ENCODE data around the gene RAB14.

- TF ChIP-seq CTCF (IDR thresholded peaks at IDR 0.05) = no peak
- TF ChIP-seq YY1 (IDR thresholded peaks at IDR 0.05; ENCODE audit: low read depth) = no peak
- TF ChIP-seq RFX5 (IDR thresholded peaks at IDR 0.05; ENCODE audit: low read length) = no peak
- TF ChIP-seq RAD21 (IDR thresholded peaks at IDR 0.05; ENCODE audit: low read length) = no peak
- no peak for TF ChIP-seq ELF1 (IDR thresholded peaks at IDR 0.05)
- TF ChIP-seq MAX (IDR thresholded peaks at IDR 0.05; ENCODE audit: low read depth) = no peak
- no peak for TF ChIP-seq REST (IDR thresholded peaks at IDR 0.05; ENCODE audit: low read depth, low read length)
- TF ChIP-seq EZH2phosphoT487 (IDR thresholded peaks at IDR 0.05; ENCODE audit: borderline replicate concordance, low read depth) = no peak
- no peak for TF ChIP-seq SIN3A (IDR thresholded peaks at IDR 0.05; ENCODE audit: borderline replicate concordance, low read depth, low read length)
- no peak for TF ChIP-seq GABPA (IDR thresholded peaks at IDR 0.05; ENCODE audit: low read depth)
- no peak for TF ChIP-seq TEAD4 (IDR thresholded peaks at IDR 0.05; ENCODE audit: borderline replicate concordance, insufficient read depth)
- no peak for TF ChIP-seq MXI1 (IDR thresholded peaks at IDR 0.05; ENCODE audit: low read depth, low read length)
Observed at GRCh38 chr9:121133104-121133816, 68.4 kb downstream of the RAB14 start.

Data from SK-N-SH (cell line).